RPMI7951 (cell line): ENCODE data around the gene PNKP. TPM values are rescaled to one million over a fixed set of nuclear protein-coding genes. Genes with fewer than 3 reads are reported as not detected.

Source experiments
- DNase-seq: peaks from one replicate; pipeline ENCODE4 v3.0.0-alpha.2; 2012; ENCODE audit warnings: low read depth
- total RNA-seq: library from RNA; depleted of rRNA; stranded (reverse); fragments of >200 nt; shearing (Covaris generic); gene quantifications from 2 replicates; pipeline ENCODE4 v1.2.3, GENCODE V29; 2014; rRNA removed

The PNKP gene
- 22.7 and 29.7 TPM in 2 replicates for total RNA-seq

DNA sequence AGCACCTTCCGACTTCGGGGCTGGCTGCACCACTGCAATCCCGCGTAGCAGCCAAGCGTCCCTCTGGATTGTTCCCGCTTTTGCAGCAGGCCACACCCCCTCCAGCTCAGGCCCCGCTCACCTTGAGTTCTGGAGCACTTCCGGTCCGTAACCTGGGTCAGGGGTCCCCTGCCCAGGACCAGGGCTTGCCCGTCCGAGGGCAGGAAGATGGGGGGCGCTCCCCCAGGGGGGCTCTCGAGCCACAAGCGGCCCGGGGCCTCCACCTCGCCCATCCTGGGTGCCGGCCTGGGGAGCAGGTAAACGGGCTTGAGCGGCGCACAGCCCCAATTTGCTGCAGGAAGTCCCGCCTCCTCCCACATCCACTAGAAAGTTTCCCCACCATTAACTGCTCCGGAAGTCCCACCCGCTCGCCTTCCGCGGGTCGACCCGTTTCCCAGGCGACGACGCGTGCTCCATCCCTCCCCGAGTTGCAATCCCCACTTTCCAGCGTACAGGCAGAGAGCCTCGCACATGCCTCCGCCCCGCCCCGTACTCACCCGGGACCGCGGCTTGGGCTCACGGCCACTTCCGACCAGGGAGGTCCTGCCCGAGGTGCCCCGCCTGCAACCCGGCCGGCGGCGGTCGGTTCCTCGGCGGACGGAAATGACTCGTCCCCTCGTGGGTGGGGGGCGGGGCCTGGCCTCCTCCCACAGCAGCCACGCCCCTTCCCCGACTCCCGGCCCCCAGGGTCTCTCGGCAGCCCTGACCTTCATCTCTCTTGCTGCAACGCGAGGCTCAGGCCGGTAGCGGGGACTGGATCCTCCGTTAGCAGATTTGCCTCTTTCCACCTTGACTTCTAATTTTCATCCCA lies at the start of gene PNKP:
Gene PNKP, minus strand, starts transcription at position 644 of the 850 bp plus-strand sequence. Its CDS starts 372 bp downstream, at position 272.
- peak; percentile 94 for DNase-seq

DNA sequence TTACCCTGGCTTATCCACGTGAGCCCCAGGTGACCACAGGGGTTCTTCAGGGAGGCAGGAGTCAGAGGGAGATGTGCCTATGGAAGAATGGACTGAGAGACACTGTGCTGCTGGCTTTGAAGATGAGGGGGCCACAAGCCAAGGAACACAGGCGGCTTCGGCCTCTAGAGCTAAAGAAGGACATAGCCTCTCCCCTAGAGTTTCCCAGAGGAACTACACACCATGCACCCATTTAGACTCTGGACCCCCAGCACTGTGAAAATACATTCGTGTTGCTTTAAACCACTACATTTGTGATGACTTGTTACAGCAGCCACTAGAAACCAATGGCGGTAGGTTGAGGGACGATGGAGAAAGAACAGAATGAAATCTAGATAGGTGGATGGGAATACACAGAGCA lies 47.9 kb upstream of the PNKP start:
- DNase-seq: no peak

DNA sequence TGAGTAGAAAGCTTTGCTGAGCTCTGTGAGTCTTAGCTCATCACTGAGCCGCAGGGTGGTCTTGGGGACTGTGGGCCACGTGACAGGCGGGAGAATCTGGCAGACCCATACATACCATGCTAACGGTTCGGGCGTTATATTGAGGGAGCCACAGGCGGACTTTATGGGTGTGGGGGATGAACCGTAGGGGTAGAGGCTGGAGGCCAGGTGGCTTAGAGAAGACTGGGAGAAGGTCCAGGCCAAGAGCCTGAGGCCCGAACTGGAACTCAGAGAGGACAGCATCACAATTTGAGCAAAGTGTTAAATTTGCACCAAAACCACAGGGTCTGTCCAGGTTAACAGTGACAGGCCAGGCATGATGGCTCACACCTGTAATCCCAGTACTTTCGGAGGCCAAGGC lies 46.3 kb upstream of the PNKP start:
- DNase-seq: no peak

DNA sequence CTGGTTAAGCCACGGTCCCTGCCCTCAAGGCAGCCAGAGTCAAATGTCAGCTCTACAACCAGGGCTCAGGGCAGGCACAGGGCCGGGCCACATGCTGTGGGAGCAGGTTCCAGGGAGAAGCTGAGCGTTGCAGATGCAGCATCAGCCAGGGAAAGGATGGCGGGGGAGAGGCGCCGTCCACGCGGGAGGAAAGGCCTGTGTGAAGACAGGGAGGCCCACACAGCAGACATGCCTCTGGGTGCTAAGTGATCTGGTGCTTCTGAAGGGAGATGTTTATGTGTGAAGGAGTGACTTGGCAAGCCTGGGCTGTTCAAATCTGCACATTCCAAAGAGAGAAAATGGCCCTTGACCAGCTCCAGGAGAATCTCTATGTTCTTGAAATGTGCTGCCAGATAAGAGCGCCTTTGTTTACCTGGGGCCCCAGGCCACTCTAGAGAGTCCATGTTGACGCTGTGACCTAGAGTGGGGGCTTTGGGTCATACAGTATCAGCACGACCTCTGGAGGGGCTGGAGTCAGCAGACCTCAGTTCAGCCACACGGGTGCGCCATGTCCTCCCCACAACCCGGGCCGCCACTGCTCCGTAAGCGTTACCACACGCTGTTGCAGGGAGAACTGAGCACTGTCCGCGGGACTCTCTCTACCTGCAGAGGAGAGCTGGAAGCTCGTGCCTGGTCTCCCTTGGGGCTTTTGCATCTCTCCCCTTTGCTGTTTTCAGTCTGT lies 45.7 kb upstream of the PNKP start:
- no peak for DNase-seq

DNA sequence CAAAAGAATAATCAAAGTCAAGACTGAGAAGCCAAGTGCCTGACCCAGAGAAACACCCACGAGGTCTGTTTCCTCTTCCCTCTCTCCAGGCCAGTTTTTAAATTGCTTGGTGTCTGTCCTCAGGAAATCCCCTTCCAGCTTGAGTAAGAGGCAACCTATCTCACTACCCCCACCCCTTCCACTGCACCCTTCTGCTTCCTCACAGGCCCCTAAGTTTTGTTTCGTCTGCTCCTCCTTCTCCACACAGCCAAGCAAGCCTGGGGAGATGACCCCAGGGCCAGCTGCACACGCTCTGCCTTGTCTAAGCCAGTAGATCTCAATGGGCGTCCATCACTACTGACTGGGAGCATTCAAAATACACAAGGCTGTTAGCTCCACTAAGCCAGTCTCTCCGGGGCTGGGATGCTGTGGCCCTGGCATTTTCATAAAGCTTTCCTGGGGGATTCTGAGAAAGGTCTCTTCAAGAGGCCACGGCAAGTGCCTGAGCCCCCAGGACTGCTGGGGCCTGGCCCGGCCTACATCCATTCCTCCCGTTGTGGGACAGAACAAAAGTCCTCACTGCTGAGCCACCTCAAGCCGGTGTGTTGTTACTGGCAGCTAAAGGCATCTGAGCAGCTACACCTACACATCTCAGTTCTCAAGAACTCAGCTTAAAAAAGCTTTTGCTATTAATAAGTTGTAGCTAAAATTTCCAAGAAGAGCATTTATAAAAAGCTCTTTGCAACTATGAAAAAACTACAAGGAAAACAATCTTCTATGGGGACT lies 44.2 kb upstream of the PNKP start:
- DNase-seq: no peak

DNA sequence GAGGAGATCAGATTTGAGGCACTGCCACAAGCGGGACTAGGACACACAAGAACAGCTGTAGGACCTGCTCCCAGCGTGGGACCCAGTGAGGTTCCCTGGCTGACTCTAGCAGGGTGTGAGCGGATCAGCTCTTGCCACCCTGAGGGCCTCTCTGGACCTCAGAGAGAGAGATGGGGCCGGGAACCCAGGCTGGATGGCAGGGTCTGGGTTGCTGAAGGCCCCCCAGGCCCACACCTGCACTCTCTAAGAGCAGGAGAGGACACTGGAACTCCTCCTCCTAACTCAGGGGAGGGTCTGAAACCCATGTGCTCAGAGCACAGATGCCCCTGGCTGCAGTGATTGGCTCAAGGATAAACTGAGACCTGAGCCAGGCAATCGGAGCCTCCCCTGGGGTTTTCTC lies 42.8 kb upstream of the PNKP start:
- no peak for DNase-seq

DNA sequence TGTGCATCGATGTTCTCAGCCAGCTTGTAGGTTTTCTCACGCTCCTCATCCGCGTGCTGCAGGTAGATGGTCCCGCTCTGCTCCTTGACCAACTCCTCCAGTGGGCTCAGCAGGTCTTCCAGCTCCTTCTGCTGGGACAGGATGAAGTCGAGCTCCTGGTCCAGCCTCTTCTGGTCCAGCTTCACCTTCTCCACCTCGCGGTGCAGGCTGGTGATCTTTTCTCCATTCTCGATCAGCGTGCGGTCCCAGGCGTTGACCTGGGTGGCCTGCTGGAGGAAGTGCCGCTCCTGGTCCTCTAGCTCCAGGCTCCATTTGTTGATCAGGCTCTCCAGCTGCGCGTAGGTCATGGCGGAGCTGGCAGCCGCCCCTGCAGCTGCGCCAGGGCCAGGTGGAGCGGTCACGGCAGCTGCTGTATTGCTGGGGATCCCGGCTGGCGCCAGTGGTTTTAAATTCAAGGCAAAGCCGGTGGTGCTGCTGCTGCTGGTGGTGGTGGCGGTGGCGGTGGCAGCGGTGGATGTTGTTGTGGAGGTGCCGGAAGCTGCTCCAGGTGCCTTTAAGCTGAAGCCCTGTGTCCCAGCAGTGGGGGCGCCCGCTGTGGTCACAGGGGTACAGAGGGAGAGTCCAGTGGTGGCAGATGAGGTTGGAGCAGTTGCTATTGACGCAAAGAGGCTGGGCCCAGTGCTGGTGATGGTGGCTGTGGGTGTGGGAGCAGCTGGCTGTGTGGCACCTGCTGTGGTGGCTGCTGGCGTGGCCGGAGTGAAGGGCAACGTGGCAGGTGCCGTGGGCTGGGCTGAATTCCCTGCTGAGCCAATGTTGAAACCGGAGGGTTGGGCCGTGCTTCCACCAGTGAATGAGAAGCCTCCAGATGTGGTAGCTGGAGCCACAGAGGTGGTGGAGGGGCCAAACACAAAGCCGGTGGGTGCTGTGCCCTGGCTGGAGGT lies 41.4 kb upstream of the PNKP start:
- DNase-seq: no peak

DNA sequence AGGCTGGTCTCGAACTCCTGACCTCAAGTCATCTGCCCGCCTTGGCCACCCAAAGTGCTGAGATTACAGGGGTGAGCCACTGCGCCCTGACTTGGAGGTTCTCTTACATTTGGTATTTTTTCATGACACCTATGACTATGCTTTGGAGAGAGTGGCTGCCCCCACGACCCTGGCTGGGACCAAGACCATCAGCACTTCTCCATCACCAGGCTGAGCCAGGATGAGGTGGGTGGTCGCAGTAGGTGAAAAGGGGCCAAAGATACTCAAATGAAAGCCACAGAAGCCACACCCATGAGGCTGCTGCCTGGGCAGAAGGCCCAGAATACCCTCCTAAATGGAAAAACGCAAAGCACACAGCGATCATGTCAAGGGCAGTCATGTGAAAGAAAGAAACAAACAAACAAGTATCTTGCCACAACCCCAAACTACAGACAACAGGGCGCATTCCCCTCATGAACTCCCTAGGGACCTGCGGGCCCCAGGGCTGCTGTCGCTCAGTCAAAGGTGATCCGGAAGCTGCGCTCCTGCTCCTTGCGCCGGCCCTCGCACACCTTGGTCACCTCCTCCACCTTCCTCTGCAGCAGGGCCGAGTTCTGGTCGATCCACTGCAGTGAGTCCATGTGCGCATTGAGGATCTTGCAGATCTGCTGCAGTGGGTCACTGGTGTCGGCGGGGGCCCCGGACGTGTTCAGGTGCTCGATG lies 40.5 kb upstream of the PNKP start:
- no peak for DNase-seq

DNA sequence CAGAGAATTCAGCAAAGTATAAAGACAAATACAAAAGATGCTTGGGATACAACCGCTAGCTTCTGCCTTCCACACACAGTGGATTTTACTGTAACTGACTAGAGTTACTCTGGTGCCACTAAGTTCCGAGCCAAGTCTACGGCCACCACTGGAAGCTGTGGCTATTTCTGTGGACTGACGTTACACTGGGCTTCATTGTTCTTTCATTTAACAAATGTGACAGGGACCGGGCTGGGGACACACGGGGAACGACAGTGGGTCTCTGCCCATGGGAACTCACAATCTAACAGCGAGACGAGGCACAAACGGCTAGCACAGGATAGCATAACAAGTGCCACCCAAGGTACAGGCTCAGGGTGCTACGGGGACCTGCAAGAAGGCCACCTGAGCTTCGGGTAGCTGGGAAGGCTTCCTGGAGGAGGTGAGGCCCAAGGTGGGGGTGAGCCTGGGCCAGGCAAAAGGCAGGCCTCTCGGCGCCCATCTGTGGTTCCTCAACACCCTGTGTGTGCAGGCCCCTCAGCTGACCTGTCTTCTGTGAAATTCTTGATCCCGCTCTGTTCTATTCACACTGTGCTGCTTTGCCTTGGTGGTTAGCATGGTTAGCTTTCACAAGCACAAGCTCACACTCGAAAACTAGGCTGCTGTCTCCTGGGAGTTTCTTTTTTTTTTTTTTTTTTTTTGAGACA lies 39.6 kb upstream of the PNKP start:
- no peak for DNase-seq

DNA sequence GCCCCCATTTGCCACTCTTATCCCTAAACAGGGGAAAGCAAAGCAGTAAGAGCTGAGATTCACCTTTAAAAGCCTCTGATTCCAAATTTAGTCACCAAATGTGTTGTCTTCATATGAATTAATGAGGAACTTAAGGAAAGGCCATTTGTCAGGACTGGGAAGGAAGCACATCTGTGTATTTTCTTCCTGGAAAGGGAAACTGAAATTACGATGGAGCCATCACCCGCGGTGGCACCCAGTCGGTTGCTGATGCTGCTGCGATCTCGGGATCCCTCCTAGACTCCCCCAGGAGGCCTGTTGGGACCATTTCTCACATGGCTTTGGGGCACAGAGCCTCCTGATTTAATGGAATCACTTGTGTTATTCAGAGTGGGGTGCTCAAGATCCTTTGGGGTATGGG lies 36.8 kb upstream of the PNKP start:
- no peak for DNase-seq

DNA sequence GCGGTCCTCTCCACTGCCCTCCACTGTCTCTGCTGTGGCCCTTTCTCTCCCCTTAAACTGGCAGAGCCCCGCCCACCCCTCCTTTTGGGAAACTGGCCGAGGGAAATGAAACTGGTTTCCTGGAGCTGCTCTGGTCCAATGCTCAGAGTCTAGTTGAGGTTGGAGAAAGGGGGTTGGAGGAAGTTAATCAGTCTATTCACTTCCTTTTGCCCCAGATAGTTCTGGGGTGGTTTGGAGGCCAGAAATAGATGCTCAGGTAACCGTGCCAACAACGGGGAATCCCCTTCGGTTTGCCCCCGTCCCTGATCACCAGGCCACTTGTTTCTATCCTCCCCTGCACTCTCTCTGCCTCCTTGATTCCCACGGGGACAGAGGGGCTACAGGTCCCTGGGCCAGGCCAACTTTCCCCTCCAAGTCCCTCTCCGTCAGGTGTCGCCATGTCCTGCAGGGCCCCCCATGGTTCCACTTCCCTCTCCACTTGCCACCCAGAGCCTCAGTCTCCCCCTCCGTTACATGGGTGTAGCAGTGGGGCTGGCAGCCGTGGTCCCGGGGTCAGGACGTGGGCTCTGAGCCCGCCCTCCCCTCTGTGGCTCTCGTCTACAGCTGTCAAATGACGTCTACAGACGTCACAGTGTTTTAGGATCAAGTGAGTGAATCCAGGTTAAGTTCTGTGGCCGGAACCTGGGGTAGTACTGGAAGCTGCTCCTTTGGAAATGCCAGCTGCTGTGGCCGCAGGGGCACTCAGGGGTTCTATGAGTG lies 29.7 kb upstream of the PNKP start, which contains the start of gene IL4I1:
Gene IL4I1, minus strand, starts transcription at position 25 of the 759 bp plus-strand sequence. CDS start 727 bp downstream, outside the sequence.
- DNase-seq: peak; percentile 55

DNA sequence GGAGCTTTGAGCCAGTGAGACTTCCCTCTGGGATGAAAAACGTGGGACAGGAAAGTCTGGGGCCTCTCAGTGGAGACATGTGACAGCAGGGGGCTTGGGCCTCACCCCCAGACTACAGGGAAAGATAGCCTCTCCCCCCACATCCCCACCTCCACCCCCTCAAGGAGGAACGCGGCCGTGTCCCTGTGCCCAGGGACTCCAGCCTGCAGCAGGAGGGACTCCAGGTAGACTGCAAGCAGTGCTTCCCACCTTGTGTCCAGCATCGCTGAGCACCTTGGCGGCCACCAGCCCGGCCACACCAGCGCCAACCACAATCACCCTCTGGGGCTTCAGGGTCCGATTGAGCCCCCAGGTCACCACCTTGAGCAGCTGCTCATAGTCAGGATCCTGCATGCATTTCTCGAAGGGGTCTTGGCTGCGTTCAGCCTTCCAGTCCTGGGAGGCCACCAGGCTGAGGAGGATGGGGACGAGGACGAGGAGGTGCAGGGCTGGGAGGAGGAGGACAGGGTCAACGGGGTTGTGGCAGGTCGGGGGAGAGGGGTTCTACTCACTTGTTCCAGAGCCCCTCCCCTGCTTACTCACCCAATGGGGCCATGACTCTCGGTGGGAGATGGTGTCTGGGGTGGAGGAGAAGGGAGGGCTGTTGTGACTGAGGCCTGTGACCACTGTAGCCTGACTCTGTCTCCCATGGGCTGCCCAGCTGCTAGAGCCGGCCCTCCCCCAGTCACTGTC lies 28.4 kb upstream of the PNKP start:
- no peak for DNase-seq

DNA sequence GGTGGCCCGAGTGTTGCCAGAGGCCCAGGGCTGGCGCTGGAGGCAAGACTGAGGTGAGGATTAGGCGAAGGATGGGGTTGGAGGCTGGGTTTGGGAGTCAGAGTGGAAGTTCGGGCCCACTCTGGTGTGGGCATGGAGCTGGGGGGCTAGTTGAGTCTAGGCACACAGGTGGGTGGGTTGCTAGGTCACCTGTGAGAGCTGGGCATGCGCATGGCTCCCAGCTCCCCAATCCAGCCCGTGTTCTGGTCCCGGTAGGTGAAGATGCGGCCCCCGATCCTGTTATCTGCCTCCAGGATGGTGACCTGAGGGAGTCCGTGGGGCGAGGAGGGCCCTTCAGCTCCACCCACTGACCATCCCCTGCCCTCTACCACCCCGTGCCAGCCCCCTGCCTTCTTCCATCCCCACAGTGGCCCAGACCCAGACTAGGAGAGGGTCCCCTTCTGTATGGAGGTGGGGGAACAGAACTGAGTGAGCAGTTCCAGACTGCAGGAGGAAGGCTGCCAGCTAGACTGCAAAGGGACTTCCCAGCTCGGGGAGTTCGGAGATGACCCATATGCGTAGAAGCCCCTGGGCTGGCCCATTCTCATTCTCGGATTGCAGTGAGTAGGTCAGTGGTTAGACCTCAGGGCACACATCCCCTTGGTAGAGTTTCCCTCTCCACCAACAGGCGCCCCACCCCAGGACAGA lies 27.6 kb upstream of the PNKP start:
- DNase-seq: no peak

DNA sequence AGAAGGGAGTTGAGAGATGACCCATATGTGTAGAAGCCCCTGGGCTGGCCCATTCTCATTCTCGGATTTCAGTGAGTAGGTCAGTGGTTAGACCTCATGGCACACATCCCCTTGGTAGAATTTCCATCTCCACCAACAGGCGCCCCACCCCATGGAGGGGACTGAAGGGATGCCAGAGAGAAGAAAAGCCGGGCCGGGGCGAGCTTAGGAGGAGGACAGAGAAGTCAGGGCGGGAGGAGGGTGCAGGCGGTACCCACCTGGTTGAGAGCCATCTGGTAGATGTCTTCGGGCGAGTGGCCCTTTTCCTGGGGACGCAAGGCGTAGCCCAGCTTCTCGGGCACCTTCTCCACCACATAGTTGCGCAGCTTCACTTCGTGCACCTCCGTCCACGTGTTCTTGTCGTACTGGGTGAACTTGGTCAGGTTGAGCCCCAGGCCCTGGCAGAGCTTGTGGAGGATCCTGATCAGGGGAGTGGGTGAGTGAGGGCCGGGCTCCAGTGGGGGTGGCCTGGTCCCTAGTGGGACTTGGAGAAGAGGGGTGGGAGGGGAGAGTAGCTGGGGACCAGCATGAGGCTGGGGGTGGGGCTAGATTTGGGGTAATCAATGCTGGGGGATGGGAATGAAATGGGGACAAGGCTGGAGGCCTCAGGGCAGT lies 26.8 kb upstream of the PNKP start:
- DNase-seq: no peak

DNA sequence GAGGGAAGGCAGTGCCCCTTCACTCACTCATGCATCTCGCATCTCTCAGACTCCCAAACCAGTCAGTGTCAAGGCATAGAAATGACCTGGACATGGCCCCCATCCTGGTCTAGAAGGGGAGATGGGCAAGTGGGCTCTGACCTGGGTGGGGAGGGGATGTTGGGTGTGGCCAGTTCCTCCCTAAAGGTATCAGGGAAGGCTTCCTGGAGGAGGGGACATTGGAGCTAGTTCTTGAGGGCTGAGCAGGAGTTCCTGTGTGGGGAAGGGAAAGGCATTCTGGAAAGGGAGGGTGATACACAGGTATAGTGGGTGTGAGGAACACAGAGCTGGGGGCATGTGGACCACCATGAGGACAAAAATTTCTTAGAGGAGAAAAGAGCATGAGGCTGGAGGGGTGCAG lies 25.3 kb upstream of the PNKP start:
- no peak for DNase-seq

DNA sequence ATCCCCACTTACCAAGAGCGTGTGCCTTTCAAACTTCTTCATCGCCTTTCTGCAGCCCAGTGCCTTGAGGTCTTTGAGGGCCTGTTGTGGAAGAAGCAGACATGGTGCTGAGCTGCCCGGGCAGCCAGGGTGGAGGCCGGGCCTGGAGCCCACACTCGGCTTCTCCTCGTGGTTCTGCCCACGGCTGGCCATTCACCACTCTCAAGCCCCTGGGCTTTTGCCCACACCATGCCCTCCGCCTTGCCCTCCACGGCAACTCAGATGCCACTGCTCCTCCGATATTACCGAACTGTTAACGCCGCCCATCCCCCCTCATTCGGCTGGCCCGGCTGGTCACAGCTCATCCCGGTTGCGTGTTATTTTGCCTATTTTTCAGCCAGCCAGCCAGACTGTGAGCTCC lies 24.0 kb upstream of the PNKP start:
- DNase-seq: no peak
